Upper lobe of right lung (tissue), 1 donor: Measurements from ENCODE around the gene PTPRF. TPM values are rescaled to one million over a fixed set of nuclear protein-coding genes. Genes with fewer than 3 reads are reported as not detected.

Source experiments
- ATAC-seq: fragments of 200-7000 bp; cut with Tn5 transposase; one replicate; pipeline ENCODE4 v1.9.1; 2020; ENCODE audit warnings: mild to moderate bottlenecking, moderate library complexity
- DNase-seq: peaks from one replicate; pipeline ENCODE4 v3.0.0-alpha.2; 2020
- H3K27ac ChIP-seq: fragments of 200-600 bp; one replicate; pipeline ENCODE4 v1.8.0; 2022
- H3K27me3 ChIP-seq: fragments of 200-600 bp; one replicate; pipeline ENCODE4 v1.8.0; 2022; ENCODE audit warnings: mild to moderate bottlenecking
- H3K36me3 ChIP-seq: fragments of 200-600 bp; one replicate; pipeline ENCODE4 v1.8.0; 2022
- H3K4me1 ChIP-seq: fragments of 200-600 bp; one replicate; pipeline ENCODE4 v1.8.0; 2022
- H3K4me3 ChIP-seq: fragments of 200-600 bp; one replicate; pipeline ENCODE4 v1.8.0; 2022; ENCODE audit warnings: mild to moderate bottlenecking
- H3K9me3 ChIP-seq: fragments of 200-600 bp; one replicate; pipeline ENCODE4 v1.8.0; 2022
- intact Hi-C: fragments of 100-400 bp; cut with DNase I; formaldehyde crosslinking; loops from one replicate; pipeline ENCODE4 v1.11.0; 2022
- total RNA-seq: library from RNA; stranded (reverse); fragmentation: NEBNext Ultra II Directional; extraction: Animal tissue kit (Norgen Biotek cat#: 25700); gene quantifications from one replicate; pipeline ENCODE4 v1.2.1, GENCODE V29; 2021
- TF ChIP-seq, protein P1 (sequence below): fragments of 200-600 bp; IDR thresholded peaks from one replicate; pipeline ENCODE4 v1.8.0; 2022; ENCODE audit warnings: antibody characterized with exemption
- donor health status: DM: no; HTN: yes; CAD: no; lungs with severe emphysema.

The PTPRF gene
- total RNA-seq, 1 donor from 2014 or later = 199 TPM

DNA sequence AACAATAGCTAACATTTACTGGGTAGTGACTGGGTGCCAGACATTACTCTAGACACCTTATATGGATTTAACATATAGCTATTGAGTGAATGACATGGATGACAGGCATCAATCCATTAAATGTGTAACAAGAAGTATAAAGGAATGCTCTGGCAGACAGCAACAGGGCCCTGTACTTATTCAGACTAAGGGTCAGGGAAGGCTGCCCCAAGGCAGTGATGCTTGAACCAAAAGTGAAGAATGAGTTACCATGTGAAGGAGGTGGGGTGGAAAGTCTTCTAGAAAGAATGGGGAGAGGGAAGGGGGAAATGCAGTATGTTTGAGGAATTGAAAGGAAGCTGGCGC is 8.3 kb upstream of the PTPRF start:
- H3K36me3 ChIP-seq = no peaks in the 10 kb centered on the region
- TF ChIP-seq, protein P1, sequence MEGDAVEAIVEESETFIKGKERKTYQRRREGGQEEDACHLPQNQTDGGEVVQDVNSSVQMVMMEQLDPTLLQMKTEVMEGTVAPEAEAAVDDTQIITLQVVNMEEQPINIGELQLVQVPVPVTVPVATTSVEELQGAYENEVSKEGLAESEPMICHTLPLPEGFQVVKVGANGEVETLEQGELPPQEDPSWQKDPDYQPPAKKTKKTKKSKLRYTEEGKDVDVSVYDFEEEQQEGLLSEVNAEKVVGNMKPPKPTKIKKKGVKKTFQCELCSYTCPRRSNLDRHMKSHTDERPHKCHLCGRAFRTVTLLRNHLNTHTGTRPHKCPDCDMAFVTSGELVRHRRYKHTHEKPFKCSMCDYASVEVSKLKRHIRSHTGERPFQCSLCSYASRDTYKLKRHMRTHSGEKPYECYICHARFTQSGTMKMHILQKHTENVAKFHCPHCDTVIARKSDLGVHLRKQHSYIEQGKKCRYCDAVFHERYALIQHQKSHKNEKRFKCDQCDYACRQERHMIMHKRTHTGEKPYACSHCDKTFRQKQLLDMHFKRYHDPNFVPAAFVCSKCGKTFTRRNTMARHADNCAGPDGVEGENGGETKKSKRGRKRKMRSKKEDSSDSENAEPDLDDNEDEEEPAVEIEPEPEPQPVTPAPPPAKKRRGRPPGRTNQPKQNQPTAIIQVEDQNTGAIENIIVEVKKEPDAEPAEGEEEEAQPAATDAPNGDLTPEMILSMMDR = no peak
- H3K9me3 ChIP-seq = no peaks in the 10 kb centered on the region
- H3K4me3 ChIP-seq = no peak overlapping the region
- H3K27ac ChIP-seq = no peak overlapping the region
- H3K4me1 ChIP-seq = no peaks in the 10 kb centered on the region
- ATAC-seq = no peak
- intact Hi-C loops = no loop called here
- no peaks in the 10 kb centered on the region for H3K27me3 ChIP-seq
- DNase-seq = no peak

DNA sequence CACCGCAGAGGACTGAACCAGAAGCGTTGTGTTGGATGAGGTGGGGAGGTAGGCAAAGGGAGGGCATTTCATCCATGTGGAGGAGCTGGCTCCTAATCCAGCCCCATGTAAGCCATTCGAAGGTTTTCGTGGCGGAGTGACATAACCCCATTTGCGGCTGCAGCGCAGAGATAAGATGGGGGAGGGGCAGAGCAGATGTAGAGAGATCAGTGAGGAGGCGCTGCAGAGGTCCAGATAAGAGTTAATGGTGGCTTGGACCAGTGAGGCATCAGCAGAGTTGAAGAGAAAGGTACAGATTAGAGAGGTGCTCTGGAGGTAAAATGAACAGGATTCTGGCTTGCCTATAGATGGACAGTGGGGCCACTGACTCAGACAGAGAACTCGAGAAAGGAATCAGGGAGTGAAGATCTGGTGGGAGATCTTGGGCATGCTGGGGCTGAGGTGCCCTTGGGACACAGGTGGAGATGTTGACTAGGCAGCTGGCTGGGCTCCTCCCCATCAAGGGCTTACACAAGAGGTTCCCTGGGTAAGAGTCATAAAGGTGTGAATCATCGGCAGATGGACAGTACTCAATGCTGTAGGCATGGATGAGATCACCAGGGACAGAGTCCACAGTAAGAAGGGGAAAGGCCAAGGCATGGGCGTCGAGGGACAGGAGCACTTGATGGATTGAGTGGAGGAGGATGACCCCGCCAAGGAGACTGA is 7.8 kb upstream of the PTPRF start:
- Histone ChIP-seq H3K9me3 (no peaks in the 10 kb centered on the region), H3K27ac (no peak overlapping the region), H3K4me3 (no peak overlapping the region), H3K27me3 (no peaks in the 10 kb centered on the region), H3K4me1 (no peaks in the 10 kb centered on the region), H3K36me3 (no peaks in the 10 kb centered on the region)
- ATAC-seq (peak; percentile 45), DNase-seq (peak; percentile 61)
- intact Hi-C loops = no loop called here
- TF ChIP-seq, protein P1 = no peak

DNA sequence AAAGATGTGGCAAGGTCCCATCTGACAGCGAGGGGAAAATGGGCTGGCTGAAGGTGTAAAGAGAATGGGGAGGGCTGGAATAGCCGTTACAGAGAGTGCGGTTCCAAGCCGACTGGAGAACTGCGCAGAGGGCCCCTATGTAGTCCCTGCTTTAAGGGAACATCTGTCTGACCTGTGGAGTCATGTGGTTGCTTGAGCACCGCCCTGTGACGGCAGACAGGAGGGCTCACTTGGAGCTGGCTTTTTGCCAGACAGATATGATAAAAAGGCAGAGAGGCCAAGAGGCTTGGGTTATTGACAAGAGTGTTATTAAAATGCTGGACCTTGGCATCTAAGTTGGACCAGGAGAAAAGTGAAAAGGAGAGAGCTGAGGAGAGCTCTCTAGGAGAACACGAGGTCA is 5.9 kb upstream of the PTPRF start:
- Histone ChIP-seq H3K9me3 (no peaks in the 10 kb centered on the region), H3K4me1 (peaks cover 6% of the 10 kb centered on the region), H3K27ac (no peak overlapping the region), H3K4me3 (no peak overlapping the region), H3K36me3 (no peaks in the 10 kb centered on the region), H3K27me3 (no peaks in the 10 kb centered on the region)
- DNase-seq (peak; percentile 37), ATAC-seq (no peak)
- intact Hi-C loops = no loop called here
- TF ChIP-seq, protein P1 = no peak

DNA sequence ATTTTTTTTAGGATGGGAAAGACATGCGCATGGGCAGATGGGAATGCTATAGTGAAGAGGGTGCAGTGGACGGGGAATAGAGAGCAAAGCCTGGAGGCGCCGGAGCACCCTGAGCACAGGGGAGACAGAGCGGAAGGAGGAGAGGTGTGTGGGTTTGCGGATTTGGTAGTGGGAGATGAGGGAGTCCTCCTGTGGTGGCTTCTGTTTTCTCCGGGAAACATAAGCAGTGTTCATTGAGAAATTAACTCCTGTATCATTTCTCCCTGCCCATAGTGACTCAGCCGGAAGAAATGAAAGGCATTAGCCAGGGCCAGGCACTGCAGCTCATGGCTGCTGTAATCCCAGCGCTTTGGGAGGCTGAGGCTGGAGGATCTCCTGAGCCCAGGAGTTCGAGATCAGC is 4.7 kb upstream of the PTPRF start:
- Histone ChIP-seq H3K4me3 (no peak overlapping the region), H3K9me3 (no peaks in the 10 kb centered on the region), H3K36me3 (no peaks in the 10 kb centered on the region), H3K27me3 (no peaks in the 10 kb centered on the region), H3K4me1 (peaks cover 6% of the 10 kb centered on the region), H3K27ac (no peak overlapping the region)
- ATAC-seq = no peak
- intact Hi-C loops = no loop called here
- TF ChIP-seq, protein P1 = no peak
- peak; percentile 33 for DNase-seq

DNA sequence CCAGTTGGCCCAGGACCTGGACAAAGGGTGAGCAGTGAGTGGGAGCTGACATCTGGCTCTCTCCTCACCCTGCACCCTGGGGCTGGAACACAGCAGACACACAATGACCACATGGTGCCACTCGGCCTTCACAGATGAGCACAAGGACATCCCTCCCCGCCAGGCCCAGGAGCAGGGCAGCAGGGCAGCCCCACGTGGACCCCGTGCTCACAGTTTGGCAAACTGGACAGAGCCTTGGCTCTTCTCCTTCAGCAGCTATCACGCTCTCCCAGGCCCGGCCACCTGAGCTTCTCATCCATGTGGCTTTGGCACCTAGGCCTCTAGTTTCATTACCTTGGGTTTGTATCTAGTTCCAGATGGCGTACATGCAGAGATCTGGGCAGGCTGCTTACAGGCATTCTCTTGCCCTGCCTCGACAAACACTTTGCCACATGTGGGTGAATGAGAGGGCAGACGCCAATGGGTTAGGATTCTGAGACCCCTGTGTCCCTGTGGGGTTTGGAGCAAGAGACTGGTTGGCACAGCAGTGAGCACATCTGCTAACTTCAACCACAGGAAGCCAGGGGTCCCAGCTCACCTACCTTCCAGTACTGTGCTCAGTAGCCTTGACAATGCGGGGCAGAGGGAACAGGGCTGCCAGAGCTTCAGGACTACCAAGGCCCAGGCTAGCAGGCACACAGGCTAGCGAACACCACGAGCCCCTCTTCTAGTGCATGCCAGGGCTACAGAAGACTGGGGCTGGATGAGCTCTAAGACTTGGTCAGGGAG is 3.4 kb upstream of the PTPRF start:
- H3K9me3 ChIP-seq = no peaks in the 10 kb centered on the region
- TF ChIP-seq, protein P1 = no peak
- no peak overlapping the region for H3K4me3 ChIP-seq
- H3K4me1 ChIP-seq = peaks cover 6% of the 10 kb centered on the region
- intact Hi-C loops = no loop called here
- H3K36me3 ChIP-seq = no peaks in the 10 kb centered on the region
- ATAC-seq = no peak
- no peak overlapping the region for H3K27ac ChIP-seq
- no peaks in the 10 kb centered on the region for H3K27me3 ChIP-seq
- DNase-seq = peak; percentile 52
